Suprapubic skin (tissue), 4 donors: Measurements from ENCODE around the gene KLHL28. TPM values are rescaled to one million over a fixed set of nuclear protein-coding genes. Genes with fewer than 3 reads are reported as not detected.
"Not testable (repeated sequence)": the region's sequence is repeated elsewhere in the genome, so short reads cannot be mapped to it uniquely, and the experiment has no call there.

Experiments
- DNase-seq, 2 donors: peaks; one replicate each; pipeline ENCODE4 v3.0.0-alpha.2; 2019; ENCODE audit warnings: low spot score in 2 of 2
- H3K27ac ChIP-seq: fragments of 200-600 bp; sonication (generic); one replicate; pipeline ENCODE4 v1.5.1; 2019
- H3K27me3 ChIP-seq: fragments of 200-600 bp; sonication (generic); one replicate; pipeline ENCODE4 v1.5.1; 2019
- H3K36me3 ChIP-seq: fragments of 200-600 bp; sonication (generic); one replicate; pipeline ENCODE4 v1.5.1; 2019
- H3K4me1 ChIP-seq: fragments of 200-600 bp; sonication (generic); one replicate; pipeline ENCODE4 v1.5.1; 2019
- H3K4me3 ChIP-seq: fragments of 200-600 bp; sonication (generic); one replicate; pipeline ENCODE4 v1.5.1; 2019; ENCODE audit warnings: mild to moderate bottlenecking
- H3K9me3 ChIP-seq: fragments of 200-600 bp; sonication (generic); one replicate; pipeline ENCODE4 v1.5.1; 2019
- CTCF ChIP-seq, 2 donors: fragments of 200-600 bp in 1 of 2; fragments of 450-650 bp in 1 of 2; sonication (generic) in 1 of 2; IDR thresholded peaks; one replicate each; pipeline ENCODE4 v1.5.1; 2016 to 2019; ENCODE audit warnings: antibody characterized with exemption in 2 of 2, mild to moderate bottlenecking in 1 of 2, moderate library complexity in 1 of 2
- EP300 ChIP-seq: sonication (generic); formaldehyde crosslinking; IDR thresholded peaks from one replicate; pipeline ENCODE4 v1.6.1; 2017; ENCODE audit warnings: antibody characterized with exemption
- POLR2A ChIP-seq, 2 donors: fragments of 450-650 bp; IDR thresholded peaks; one replicate each; pipeline ENCODE4 v1.6.1; 2017; ENCODE audit warnings: antibody characterized with exemption in 2 of 2, mild to moderate bottlenecking in 2 of 2, moderate library complexity in 2 of 2
- POLR2AphosphoS5 ChIP-seq, 3 donors: sonication (generic); formaldehyde crosslinking; IDR thresholded peaks; one replicate each; pipeline ENCODE4 v1.6.1; 2017; ENCODE audit warnings: antibody characterized with exemption in 3 of 3
- WGBS: methylation state at CpG from one replicate; pipeline ENCODE4 v1.1.5; 2018; 5-methylcytosine and 5-hydroxymethylcytosine counted together
- total RNA-seq, 4 donors: library from RNA; depleted of rRNA; stranded (reverse); fragments of >200 nt; gene quantifications; one replicate each; pipeline ENCODE4 v1.1.0, GENCODE V29; 2016

KLHL28 gene
- total RNA-seq, 4 donors from 2014 or later = 13.7 to 23.5 (median 16.2) TPM

DNA sequence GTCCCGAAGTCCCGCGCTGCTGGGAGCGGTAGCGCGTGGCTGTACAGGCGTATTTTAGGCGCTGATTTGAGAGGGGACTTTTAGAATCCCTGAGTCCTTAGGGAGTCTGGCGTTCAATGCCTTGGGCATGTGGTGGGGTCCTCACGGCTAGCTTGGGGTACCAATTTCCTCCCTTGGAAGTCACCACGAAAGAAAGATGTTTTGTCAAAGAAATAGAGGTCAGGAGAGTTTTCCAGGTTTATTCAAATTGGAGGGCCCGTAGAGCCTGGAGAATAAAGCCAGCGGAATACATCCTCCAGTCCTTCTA is 63.9 kb downstream of the KLHL28 start:
- WGBS = 2% methylated on average over 12 of the region's 13 CpGs
- no peaks in the 10 kb centered on the region for H3K27me3 ChIP-seq
- no peaks in the 10 kb centered on the region for H3K9me3 ChIP-seq
- peak overlapping the region; percentile 99 for H3K27ac ChIP-seq
- peaks cover 17% of the 10 kb centered on the region for H3K4me1 ChIP-seq
- peak overlapping the region; percentile 94 for H3K4me3 ChIP-seq
- no peak for DNase-seq
- H3K36me3 ChIP-seq = no peaks in the 10 kb centered on the region
- TF ChIP-seq CTCF (IDR thresholded peaks at IDR 0.05) (no peak), POLR2A (IDR thresholded peaks at IDR 0.05) (no peak), POLR2AphosphoS5 (IDR thresholded peaks at IDR 0.05) (no peak), EP300 (no peak)

DNA sequence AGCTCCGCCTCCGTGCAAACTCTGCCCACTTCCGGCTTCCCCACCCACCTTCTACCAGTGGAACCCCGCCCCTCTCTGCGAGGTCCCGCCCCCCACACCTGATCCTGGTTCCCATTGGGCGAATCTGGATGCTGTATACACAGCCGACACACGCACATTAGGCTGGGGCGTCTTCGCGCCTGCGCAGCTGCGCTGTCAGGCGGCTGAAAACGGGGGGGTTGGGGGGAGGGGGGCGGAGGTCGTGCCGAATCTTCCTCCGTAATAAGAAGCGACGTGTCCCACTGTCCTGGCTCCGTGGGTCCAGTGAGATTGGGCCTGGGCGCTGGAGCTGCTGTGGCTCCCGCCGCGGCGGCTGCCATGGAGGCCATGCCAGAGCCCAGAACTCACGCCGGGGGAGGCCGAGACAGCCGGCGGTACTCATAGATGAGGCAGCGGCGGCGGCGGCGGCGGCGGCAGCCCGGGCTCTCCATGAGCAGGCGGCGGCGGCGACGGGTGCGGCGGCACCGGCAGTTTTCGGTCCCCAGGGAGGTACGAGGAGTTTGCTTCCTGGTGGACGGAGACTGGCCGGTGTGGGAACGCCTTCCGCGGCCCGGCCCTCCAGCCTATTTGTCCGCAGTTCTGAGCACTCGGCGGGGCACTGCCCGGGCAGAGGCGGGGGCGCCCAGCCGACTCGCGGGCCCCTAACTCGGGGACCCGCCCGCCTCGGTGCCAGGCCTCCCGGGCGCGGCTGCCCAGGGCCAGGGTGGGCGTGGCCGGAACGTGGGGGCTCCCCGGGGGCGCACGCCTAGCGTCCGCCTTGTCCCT is 64.5 kb downstream of the KLHL28 start:
- peak; percentile 99 to 100 for DNase-seq
- under 1% methylated on average over 54 of the region's 81 CpGs for WGBS
- H3K27ac ChIP-seq = peak overlapping the region; percentile 99
- no peaks in the 10 kb centered on the region for H3K36me3 ChIP-seq
- peak; percentile 37 to 54 for TF ChIP-seq POLR2A (IDR thresholded peaks at IDR 0.05)
- TF ChIP-seq CTCF (IDR thresholded peaks at IDR 0.05) = no peak
- TF ChIP-seq EP300 = no peak
- peak in 2 of 3 donors; percentile 10 to 38 for TF ChIP-seq POLR2AphosphoS5 (IDR thresholded peaks at IDR 0.05)
- peaks cover 17% of the 10 kb centered on the region for H3K4me1 ChIP-seq
- H3K27me3 ChIP-seq = no peaks in the 10 kb centered on the region
- peak overlapping the region; percentile 94 for H3K4me3 ChIP-seq
- H3K9me3 ChIP-seq = no peaks in the 10 kb centered on the region

DNA sequence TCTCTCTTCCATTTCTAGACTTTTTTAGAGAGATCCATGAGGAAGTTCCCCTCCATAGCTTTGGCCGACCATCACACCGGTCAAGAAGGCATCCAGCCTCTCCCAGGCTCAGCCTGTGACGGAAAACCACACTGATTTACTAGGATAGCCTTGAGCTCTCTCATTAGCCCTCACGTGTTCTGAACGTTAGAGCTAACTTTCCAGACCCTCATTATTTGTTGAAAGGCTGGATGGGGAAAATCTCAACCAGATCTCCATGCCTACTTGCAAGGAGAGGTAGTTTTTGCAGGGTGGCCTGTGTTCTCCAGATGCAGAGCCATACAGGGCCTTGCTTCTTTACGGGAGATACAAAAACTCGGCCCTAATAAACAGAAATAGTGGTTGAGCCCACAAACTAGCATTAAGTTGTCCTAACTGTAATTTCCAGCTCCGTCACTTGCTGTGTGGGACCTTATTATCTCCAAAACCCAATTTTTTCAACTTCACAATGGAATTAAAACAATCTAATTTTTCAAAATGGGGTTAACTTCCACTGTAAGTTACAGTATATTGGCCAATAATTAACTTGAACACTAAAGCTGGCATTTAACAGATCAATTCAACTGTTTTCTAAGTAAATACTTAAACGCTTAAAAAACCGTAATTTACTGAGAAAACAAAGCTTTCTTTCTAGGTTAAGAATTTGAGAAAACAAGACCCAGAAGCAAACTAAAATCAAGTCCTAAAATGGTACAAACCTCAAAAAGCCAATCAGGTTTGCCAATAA is 65.3 kb downstream of the KLHL28 start:
- Histone ChIP-seq H3K36me3 (no peaks in the 10 kb centered on the region), H3K27me3 (no peaks in the 10 kb centered on the region), H3K4me1 (peaks cover 17% of the 10 kb centered on the region), H3K4me3 (peak overlapping the region; percentile 94), H3K9me3 (no peaks in the 10 kb centered on the region), H3K27ac (no peak overlapping the region)
- no peak for DNase-seq
- 86% methylated on average over 10 of the region's 10 CpGs for WGBS
- TF ChIP-seq CTCF (IDR thresholded peaks at IDR 0.05) = no peak
- no peak for TF ChIP-seq EP300
- no peak for TF ChIP-seq POLR2AphosphoS5 (IDR thresholded peaks at IDR 0.05)
- TF ChIP-seq POLR2A (IDR thresholded peaks at IDR 0.05) = no peak

DNA sequence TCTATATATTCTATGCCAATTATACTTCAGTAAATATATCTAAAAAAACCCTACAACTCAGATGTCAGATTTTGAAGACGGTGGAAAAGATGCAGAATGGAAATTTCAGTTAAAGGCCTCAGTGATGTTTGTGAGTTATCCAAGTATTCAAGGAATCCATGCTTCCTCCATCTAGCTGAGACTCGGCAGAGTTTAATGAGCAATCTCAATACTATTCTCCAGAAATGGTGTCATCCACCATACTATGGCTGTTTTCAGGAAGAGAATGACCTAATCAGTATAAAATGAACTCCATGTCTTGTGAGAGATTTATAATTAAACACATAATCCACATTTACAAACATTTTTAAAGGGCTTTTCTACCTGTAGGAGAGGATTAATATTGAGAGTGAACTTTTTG is 66.0 kb downstream of the KLHL28 start:
- H3K9me3 ChIP-seq = no peaks in the 10 kb centered on the region
- H3K4me1 ChIP-seq = peaks cover 17% of the 10 kb centered on the region
- no peak overlapping the region for H3K4me3 ChIP-seq
- no peak for DNase-seq
- H3K27ac ChIP-seq = no peak overlapping the region
- H3K36me3 ChIP-seq = no peaks in the 10 kb centered on the region
- TF ChIP-seq CTCF (IDR thresholded peaks at IDR 0.05) (no peak), POLR2A (IDR thresholded peaks at IDR 0.05) (no peak), POLR2AphosphoS5 (IDR thresholded peaks at IDR 0.05) (no peak), EP300 (no peak)
- WGBS = 71% methylated on average over 2 of the region's 2 CpGs
- H3K27me3 ChIP-seq = no peaks in the 10 kb centered on the region

GRCh38 chr14:44893535-44893934 is 68.2 kb downstream of the KLHL28 start:
- Histone ChIP-seq H3K9me3 (no peaks in the 10 kb centered on the region), H3K36me3 (no peaks in the 10 kb centered on the region), H3K4me1 (peaks cover 9% of the 10 kb centered on the region), H3K27me3 (no peaks in the 10 kb centered on the region), H3K4me3 (no peak overlapping the region), H3K27ac (no peak overlapping the region)
- TF ChIP-seq CTCF (IDR thresholded peaks at IDR 0.05) (no peak), EP300 (no peak), POLR2AphosphoS5 (IDR thresholded peaks at IDR 0.05) (no peak), POLR2A (IDR thresholded peaks at IDR 0.05) (no peak)
- 79% methylated on average over 2 of the region's 2 CpGs for WGBS
- no peak for DNase-seq

DNA sequence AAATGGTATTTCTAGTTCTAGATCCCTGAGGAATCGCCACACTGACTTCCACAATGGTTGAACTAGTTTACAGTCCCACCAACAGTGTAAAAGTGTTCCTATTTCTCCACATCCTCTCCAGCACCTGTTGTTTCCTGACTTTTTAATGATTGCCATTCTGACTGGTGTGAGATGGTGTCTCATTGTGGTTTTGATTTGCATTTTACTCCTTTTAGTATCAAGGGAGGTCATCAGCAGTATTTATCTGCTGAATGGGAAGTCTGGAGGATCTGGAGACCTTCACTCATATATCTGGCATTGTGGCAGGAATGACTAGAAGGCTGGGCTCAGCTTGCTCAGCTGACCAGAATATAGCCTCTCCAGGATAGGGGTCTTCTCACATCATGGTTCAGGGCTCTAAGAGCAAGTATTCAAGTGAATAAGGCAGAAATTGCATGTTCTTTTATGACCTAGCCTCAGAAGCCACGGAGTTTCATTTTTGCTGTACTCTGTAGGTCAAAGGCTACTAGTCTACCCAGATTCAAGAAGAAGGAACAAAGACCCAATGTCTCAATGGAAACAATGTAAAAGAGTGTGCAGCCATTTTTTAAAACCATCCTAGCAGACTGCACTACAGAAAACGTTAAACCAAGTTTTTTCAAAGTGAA is 69.9 kb downstream of the KLHL28 start:
- not testable (repeated sequence) for H3K27me3 ChIP-seq, H3K4me3 ChIP-seq, H3K9me3 ChIP-seq, DNase-seq, H3K36me3 ChIP-seq, H3K4me1 ChIP-seq, H3K27ac ChIP-seq
- WGBS = 63% methylated on average over 2 of the region's 3 CpGs
